Measurements from ENCODE around the gene WDPCP. TPM values are rescaled to one million over a fixed set of nuclear protein-coding genes. Genes with fewer than 3 reads are reported as not detected.
"Not testable (repeated sequence)": the region's sequence is repeated elsewhere in the genome, so short reads cannot be mapped to it uniquely, and the experiment has no call there.

Gene WDPCP, protein sequence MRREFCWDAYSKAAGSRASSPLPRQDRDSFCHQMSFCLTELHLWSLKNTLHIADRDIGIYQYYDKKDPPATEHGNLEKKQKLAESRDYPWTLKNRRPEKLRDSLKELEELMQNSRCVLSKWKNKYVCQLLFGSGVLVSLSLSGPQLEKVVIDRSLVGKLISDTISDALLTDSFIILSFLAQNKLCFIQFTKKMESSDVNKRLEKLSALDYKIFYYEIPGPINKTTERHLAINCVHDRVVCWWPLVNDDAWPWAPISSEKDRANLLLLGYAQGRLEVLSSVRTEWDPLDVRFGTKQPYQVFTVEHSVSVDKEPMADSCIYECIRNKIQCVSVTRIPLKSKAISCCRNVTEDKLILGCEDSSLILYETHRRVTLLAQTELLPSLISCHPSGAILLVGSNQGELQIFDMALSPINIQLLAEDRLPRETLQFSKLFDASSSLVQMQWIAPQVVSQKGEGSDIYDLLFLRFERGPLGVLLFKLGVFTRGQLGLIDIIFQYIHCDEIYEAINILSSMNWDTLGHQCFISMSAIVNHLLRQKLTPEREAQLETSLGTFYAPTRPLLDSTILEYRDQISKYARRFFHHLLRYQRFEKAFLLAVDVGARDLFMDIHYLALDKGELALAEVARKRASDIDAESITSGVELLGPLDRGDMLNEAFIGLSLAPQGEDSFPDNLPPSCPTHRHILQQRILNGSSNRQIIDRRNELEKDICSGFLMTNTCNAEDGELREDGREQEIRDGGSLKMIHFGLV
- total RNA-seq = 5.2 and 12.4 TPM in 2 replicates

DNA sequence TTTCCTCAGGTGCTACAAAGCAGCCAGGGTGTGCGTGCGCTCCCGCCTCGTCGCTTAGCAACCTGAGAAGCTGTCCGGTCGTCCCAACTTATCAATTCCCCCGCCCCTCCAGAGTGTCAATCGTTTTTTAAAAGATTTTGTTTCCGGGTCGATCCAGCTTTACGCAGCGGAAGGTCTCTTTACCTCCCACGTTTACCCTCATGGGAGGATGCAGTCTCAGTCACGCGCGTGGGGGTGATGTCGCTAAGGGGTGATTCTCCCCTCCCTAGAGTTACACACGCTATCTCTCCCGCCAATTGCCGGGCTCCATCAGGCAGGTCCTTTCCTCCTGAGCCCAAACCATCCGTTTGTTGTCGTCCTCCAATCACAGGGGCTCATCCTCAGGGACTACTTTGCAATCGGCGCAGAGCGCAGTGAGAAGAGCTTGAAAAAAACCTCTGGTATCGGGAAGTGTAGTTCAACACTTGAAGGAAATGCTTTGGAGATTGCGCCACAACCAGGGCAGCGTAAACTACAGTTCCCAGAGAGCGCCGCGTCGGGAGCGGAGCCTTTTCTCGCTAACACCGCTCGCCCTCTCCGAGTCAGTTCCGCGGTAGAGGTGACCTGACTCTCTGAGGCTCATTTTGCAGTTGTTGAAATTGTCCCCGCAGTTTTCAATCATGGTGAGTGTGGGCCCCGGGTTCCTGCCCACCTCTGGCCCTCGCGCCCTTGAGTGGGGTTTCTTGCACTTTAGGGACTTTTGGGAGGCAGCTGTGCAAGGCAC is at the start of gene WDPCP, which contains the start of gene MDH1:
WDPCP (minus strand) TSS at position 93 of the 763 bp plus-strand sequence. CDS start 206 bp downstream, outside the sequence.
MDH1 (plus strand) TSS at position 579 of the 763 bp plus-strand sequence; CDS start at position 660, 81 bp downstream.
- peak; percentile 99 for DNase-seq (ENCODE audit: low read depth)

DNA sequence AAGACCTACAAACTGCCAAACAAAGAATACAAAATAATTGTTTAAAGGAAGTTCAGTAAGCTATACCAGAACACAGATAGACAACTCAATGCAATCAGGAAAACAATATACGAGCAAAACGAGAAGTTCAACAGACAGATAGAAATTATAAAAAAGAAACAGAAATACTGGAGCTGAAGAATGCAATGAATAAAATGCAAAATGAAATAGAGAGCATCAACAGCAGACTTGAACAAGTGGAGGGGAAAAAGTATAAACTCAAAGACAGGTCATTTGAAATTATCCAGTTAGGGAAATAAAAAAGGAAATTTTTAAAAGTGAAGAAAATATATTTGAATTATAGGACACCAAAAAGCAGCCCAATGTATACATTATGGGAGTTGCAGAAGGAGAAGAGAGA is 44.1 kb upstream of the WDPCP start:
- no peak for DNase-seq (ENCODE audit: low read depth)

DNA sequence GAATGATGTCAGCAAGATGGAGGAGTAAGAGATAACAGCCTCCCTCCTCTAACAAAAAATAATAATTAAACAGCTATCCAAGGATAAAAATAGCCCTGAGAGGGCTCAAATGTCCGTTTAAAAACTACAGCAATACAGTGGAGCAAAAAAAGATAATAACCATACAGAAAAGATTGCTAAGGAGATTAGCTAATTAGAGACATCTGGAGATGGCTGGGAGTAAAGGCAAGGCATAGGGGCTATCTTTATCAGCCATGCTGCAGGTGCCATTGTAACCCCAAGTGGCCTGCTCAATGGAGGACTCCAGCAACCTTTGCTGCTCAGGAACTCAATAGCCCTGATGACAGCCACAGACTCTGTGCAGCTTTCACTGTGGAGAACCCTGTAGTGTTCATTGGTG is 43.2 kb upstream of the WDPCP start:
- DNase-seq (ENCODE audit: low read depth) = no peak

DNA sequence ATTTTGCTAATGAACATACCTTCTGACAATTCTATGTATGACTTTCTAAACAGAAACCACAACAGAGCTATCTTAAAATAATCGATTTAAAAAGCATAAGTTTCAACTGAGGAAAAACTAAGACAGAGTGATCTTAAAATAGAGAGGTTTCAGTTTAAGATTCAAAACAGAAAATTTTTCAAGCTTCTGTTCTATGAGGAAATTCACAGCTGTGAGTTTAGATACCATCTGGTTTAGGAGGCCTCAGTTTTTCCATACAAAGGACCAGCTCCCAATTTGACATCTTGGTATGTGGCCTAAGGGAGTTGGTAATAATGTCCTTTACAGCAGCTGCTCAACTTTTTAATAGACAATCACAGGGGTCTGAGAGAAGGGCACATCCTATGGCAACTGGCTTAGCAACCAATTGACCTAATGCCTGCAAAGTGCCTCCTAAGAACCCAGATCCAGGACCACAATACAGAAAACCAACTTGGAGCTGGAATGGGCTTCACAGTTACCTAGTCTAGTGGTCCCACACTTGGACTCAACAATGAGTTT is 40.2 kb upstream of the WDPCP start:
- no peak for DNase-seq (ENCODE audit: low read depth)

DNA sequence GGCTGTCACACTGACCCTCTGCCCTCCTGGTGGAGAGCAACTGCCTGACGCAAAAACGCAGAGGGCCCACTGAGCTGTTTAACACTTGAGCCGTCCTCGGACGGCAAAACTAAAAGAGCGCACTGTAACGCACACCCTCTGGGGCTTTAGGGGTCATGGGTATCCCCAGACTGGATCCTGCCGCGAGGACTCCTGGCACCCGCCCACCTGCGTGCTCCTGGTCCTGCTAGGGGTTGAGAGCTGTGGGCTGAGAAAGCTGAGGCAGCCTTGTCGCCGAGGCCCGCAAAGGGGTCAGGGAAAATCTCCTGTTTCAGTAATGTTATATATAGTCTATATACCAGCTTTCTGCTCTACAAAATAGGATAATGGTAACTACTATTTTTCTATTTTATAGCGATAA is 39.6 kb upstream of the WDPCP start:
- no peak for DNase-seq (ENCODE audit: low read depth)

DNA sequence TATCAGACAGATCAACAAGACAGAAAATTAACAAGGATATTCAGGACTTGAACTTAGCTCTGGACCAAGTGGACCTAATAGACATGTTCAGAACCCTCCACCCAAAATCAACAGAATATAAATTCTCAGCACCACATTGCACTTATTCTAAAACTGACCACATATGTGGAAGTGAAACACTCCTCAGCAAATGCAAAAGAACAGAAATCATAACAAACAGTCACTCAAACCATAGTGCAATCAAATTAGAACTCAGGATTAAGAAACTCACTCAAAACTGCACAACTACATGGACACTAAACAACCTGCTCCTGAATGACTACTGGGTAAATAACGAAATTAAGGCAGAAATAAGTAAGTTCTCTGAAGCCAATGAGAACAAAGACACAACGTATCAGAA is 35.5 kb upstream of the WDPCP start:
- DNase-seq (ENCODE audit: low read depth) = not testable (repeated sequence)

DNA sequence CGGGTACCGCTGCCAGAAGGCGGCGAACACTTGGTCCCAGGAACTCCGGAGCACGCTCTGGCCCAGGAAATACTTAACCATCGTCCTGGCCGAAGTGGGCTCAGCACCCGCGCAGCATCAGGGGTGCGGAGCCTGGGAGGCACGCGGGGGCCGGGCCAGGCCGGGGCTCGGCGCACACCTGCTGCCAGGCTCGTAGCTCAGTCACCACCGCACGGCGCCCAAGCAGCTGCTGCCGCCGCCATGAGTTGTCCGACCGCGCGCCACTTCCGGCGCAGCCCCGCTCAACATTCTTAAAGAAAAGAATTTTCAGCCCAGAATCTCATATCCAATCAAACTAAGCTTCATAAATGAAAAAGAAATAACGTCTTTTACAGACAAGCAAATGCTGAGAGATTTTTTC is 34.5 kb upstream of the WDPCP start:
- DNase-seq (ENCODE audit: low read depth) = no peak

DNA sequence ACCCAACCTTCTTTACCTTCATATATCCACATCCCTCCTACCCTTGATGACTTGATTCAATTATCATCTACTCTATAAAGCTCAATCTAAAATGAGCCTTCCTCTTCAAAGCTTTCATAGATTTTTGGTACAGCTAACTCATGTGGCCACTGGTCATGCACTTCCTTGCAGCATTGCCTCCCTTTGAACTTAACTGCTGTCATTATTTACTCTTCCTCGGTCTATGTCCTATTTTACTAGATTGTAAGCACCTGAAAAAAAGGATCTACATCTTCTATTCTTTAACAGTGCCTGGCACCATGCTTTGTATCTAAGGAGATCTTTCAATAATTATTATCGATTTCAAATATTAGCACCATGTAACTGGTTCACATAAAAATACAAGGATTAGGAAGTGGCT is 31.1 kb upstream of the WDPCP start:
- no peak for DNase-seq (ENCODE audit: low read depth)

DNA sequence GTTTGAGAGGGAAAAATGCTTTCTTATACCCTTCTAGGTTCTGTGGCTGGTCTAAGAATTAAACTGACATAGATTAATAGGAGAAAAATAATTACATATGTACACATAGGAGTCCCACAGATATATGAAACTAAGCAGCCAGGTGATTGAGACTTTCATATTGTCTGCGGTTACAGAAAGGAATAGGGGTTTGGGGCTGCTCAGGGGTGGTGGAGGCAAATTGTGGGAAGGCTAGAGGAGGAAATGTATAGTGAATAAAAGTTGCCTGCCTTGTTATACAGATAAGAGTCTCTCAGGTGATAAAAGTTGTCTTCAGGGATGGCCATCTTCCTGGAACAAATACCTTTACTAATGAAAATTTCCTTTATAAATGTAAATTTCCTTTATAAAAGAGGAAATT is 29.1 kb upstream of the WDPCP start:
- DNase-seq (ENCODE audit: low read depth) = no peak

DNA sequence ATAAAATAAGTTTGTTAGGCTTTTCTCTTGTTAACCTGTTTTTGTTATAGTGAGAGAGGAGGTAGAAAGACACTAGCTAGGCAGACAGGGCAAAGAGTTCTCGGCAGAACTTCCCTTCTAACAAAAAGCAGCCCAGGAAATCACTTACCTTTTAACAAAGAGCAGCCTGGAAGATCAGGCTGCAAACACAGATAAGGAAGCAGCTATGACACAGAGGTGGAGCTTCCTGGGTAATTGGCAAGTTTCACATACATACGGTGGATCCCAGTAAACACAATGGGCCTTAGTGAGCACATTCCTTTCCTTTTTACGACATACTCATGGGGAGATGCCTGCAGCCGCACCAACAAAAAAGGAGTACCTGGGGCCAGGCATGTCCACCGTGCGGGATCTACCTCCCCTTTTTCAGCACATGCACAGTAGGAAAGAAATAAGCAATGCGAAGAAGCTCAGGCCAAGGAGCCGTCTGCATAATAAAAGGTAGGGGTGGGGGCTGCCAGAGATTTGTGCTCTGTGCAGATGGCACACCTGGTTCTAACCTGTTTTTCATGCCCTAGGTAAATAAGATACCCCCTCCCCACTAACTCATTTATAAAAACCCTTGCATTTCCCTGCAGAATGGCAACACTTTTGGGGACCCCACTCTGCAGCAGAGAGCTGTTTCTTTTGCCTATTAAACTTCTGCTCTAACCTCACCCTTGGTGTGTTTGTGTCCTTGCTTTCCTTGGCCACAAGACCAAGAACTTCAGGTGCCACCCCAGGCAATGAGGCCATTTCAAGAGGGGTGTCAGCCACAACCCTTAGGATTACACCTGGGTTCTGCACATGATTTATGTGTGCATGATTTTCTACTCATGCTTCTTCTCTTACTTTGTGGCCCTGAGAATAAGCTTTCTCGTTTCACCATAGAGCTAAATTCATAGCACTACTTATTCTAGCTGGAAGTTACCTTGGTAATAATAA is 27.0 kb upstream of the WDPCP start:
- peak; percentile 37 for DNase-seq (ENCODE audit: low read depth)

DNA sequence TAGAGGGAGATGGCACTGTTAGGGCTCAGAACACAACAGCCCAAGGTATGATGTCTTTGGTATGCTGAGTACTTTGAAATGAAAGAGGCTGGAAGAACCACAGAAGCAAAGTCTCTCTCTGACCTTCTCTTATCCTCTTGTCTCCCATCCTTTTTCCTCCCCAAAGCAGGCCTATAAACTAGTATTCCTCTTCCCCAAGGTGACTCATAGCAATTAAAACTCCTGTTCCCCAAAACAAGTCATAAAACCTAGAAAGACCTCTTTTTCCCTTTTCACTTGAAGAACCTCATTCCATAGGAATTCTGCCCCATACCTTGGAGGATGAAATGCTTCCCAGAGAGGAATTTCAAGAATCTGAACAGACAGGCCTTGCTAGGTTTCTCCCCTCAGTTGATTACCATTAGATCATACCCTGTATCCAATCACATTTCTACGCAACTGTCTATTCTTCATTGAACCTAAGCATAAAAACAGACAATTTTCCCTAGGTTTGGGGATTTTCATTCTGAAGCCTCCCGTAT is 26.2 kb upstream of the WDPCP start:
- peak; percentile 82 for DNase-seq (ENCODE audit: low read depth)

DNA sequence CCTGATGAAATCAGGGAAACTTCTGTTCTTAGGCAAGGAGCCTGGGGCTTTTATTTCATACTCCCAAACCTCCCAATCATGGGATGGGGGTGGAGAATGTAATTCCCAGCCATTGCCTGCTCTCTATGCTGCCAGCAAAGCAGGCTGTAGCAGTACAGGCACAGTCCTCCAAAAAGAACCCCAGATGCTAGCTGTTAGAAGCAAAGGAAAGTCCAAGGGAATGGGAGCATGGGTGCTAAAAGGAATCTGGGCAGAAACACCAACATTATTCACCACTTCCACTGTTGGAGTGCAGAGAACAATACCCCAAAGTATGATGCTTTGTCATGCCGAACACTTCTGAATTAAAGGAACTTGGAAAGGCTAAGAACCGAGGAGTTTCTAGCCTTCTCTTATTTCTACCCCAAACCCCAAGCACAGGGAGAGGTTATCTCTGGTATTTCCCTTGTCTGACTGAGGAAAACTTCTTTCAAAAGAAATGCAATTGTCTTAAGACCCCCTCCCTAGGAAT is 25.2 kb upstream of the WDPCP start:
- no peak for DNase-seq (ENCODE audit: low read depth)

DNA sequence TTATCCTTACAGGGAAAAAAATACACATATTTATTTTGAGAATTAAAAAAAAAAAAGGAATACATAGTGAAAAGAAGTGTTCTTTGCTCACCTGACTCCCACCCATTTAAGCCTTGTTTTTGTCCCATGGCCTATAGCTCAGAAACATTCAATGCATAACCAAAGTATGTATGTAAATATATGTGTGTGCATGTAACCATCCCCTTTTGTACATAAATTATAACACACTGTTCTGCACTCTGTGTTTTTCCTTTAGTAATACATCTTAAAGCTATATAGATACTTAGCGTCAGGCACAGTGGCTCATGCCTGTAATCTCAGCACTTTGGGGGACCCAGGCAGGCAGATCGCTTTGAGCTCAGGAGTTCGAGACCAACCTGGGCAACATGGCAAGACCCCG is 22.2 kb upstream of the WDPCP start:
- DNase-seq (ENCODE audit: low read depth) = no peak

DNA sequence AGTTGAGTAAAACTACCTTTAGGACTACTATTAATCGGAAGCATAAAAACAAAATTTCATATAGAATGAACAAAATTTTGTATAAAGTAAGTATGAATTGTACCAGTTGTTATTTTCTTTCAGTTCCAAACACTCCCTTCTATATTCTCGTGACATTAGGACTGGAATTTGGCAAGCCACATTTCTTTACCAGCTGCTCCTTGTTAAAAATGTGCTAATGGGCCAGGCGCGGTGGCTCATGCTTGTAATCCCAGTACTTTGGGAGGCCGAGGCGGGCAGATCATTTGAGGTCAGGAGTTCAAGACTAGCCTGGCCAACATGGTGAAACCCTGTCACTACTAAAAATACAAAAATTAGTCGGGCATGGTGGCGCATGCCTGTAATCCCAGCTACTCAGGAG is 20.6 kb upstream of the WDPCP start:
- not testable (repeated sequence) for DNase-seq (ENCODE audit: low read depth)

DNA sequence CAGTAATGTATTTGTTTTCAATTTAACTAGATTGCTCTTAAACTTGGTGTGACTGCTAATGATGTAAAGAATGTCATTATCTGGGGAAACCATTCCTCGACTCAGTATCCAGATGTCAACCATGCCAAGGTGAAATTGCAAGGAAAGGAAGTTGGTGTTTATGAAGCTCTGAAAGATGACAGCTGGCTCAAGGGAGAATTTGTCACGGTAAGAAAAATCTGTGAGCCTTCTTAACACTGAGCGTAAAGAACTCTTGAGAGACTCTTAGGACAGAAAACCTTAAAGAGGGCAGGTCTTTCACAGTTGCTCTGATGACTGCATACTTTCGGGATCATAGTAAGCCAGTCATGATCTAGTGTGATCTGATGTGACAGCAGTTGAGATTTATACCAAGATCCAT is 16.4 kb upstream of the WDPCP start:
- DNase-seq (ENCODE audit: low read depth) = no peak

DNA sequence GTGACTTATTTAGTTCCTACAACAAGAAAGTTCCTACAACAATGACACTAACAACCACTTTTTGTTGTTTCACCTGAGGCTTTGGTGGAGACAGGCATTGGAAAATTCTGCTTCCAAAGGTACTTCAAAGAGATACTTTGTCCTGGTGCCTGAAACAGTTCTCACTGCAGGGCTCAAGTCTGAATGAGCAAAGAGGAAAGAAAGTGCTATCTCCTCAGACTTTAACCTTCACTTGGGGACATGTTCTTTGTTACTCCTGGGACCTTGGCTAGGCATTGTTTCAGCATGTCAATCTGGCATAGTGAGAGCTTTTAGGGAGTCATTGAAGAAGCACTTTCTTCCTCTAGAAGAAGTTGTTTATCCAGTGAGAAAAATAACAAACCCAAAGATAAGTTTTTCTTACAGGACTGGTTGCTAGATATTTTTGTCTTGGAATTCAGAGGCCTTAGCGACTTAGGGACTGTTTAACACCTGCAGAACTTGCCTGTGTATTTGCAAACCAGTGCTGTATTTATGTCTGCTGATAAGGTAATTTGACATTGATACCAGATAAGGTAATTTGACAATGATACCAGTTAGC is 12.7 kb upstream of the WDPCP start:
- no peak for DNase-seq (ENCODE audit: low read depth)

DNA sequence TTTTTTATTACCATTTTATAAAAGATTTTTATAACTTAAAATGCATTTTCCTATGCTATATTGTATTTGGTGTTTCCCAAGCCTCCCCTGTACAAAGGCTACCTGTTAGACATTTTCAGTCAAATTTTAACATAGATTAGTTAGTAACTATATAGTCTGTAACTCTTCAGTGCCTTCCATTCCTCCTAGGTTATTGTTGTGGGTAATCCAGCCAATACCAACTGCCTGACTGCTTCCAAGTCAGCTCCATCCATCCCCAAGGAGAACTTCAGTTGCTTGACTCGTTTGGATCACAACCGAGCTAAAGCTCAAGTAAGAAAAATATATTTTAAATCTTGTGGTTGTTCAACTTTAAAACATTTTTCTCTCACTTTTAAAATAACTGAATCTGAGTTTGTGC is 10.7 kb upstream of the WDPCP start:
- peak; percentile 72 for DNase-seq (ENCODE audit: low read depth)

DNA sequence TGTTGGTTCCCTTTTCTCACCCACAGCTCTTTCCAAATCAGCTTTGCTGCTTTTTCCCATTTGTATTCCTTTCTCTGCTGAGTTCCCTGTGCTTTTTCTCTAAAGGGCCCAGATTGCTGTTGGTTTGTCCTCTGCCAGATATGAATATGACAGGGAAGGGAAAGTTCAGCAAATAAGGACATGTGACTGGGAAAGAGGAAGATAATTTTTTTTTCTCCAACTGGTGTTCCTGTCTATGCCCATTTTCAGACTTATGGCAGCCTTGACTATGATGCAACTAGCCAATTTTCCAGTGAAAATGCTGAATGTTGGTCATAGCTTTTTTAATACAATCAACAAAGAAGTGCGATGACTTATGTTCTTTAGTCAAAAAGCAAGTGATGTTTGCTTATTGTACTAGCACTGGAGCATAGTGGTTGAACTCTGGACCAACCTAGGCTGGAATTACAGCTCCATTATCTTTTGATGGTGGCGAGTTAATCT is 8.2 kb upstream of the WDPCP start:
- no peak for DNase-seq (ENCODE audit: low read depth)

DNA sequence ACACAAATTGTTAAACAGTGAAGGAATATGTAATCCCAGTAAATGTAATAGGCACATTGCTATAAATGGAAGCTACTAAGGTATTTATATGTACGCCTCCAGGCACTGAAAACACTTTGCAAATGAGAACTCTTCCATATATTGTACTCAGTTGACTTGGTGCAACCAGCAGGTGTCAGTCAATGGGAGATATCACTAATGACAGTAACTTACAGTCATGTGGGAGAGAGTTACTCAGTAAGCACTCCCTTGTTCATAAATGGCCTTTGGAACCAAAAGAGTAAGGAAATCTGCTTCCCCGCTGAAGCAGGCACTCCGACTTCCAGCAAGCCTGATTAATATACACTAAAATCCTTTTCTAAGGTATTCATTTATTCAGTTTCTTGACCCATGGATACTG is 6.4 kb upstream of the WDPCP start:
- peak; percentile 18 for DNase-seq (ENCODE audit: low read depth)

Data from renal cortical epithelial cell (primary cell).